Hematopoietic multipotent progenitor cell treated with erythropoietin and hydrocortisone succinate and interleukin-3 and kit ligand, for 15 days (in vitro differentiated cells): ENCODE results near the gene FBP1.
A peak's percentile ranks its signal among the peaks of the same experiment; 100 is the strongest.

Experiments used
- DNase-seq: peaks from one replicate; pipeline ENCODE4 v3.0.0-alpha.2; 2015; ENCODE audit warnings: low spot score

The FBP1 gene

DNA sequence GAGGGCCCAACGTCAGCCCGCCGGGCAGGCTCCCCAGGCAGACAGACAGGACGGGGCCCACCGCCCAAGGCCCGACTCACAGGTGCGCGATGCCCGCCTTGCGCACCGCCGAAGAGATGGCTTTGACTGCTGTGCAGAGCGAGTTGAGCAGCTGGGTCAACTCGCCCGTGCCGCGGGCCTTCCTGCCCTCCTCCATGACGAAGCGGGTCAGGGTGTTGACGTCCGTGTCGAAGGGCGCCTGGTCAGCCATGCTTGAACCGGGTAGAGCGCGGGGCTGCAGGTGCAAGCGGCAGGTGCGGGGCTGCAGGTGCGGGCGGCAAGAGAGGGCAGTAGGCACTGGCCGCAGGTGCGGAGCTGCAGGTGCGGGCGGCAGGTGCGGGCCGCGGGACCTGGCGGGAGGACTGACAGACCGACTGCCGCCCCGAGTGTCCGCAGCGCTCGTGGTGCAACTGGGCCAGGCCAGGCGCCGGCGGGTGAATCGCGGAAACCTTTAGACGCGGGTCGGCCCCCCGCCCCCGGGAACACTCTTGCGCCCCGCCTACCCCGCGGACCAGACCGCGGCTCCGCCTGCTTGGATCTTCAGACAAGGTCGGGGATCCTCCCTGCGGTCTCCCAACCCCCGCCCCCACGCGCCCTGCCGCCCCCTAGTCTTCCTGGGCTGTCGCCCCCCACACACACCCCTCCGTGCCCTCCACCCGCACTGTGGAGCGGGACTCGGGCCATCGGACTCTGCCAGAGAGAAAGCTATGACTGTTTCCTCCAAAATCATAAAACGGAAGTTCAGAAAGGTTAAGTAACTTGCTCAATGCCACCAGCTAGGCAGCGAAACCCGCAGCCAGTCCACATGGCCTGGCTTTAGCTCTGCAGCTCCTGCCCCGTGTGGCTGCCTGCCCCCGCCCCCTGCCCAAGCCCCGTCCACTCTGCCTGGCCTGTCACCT lies at the start of gene FBP1:
FBP1 (minus strand) TSS at position 458 of the 938 bp plus-strand sequence; CDS start at position 250, 208 bp downstream.
- no peak for DNase-seq

- no peak for DNase-seq
Observed at GRCh38 chr9:94687451-94687850, 48.1 kb upstream of the FBP1 start.

DNA sequence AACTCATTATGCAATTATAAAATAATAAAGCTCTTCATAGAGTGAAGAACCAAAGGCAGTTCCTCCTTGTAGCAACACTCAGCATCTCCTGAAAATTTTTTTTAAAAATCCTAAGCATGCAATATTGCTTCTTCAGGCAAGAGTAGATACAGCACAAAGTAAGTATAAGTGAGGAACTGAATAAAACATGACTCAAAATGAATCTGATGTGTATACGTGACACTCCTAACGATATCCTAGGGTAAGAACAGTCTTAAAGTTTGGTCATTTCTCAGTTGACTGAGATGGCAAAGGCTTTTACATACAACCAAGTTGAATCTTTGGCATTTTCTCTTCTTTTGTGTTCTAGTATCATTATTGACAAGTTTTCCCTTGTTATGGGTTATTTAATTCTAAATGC lies 46.0 kb upstream of the FBP1 start:
- DNase-seq, result no peak

DNA sequence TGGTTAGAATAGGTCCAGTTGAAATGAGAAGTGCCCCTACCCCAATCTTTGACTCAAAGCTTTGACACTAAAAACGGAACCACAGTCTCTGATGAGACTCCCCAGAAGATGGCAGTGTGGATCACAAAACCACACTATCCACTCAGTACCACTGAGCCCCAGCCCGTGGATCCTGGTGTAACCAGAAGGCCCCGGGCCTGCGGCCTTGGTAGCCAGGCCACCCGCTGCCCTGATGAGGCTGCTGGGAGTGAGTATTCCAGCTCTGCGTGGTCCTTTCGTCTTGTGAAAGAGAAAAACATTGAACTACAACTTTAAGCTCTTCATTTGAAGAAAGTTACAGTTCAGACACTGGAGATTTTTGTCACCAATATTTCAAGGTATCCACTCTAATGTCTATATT lies 42.2 kb upstream of the FBP1 start:
- peak; percentile 21 for DNase-seq

DNA sequence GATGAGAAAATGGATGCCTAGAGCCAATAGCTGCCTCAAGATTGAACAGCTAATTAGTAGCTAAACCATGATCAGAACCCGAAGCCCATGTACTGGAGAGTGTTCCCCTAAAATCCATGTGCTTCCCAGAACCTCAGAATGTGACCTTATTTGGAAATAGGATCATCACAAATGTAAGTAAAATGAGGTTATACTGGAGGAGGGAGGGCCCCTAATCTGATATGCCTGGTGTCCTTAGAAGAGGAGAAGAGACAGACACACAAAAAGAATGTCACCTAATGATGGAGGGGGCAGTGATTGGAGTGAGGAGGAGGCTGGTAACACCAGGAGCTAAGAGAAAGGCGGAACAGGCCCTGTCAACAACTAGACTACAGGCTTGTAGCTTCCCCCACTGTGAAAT lies 41.3 kb upstream of the FBP1 start:
- DNase-seq, result no peak

GRCh38 chr9:94680020-94680419 lies 40.7 kb upstream of the FBP1 start:
- DNase-seq, result no peak

DNA sequence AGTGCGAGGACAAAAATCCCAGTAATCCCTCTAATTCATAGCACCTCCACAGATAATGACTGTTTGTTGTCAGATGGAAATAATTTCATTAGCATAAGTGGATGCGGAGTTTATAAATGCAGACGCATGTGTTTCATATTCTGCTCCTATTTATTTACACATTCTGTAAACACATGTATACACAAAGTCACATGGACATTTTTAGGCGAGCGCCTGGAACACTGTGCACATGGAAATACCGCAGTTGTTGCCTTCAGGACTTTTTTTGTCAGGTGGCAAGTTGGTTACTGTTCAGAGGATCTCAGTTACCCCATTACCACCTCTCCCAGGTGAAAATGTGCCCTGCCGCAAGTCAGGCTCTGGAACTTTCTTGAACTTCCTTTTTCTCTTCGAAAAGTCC lies 40.3 kb upstream of the FBP1 start:
- DNase-seq, result no peak

- DNase-seq, result no peak
Observed at GRCh38 chr9:94677929-94678328, 38.6 kb upstream of the FBP1 start.

- no peak for DNase-seq
Observed at GRCh38 chr9:94676446-94677131, 37.3 kb upstream of the FBP1 start.

DNA sequence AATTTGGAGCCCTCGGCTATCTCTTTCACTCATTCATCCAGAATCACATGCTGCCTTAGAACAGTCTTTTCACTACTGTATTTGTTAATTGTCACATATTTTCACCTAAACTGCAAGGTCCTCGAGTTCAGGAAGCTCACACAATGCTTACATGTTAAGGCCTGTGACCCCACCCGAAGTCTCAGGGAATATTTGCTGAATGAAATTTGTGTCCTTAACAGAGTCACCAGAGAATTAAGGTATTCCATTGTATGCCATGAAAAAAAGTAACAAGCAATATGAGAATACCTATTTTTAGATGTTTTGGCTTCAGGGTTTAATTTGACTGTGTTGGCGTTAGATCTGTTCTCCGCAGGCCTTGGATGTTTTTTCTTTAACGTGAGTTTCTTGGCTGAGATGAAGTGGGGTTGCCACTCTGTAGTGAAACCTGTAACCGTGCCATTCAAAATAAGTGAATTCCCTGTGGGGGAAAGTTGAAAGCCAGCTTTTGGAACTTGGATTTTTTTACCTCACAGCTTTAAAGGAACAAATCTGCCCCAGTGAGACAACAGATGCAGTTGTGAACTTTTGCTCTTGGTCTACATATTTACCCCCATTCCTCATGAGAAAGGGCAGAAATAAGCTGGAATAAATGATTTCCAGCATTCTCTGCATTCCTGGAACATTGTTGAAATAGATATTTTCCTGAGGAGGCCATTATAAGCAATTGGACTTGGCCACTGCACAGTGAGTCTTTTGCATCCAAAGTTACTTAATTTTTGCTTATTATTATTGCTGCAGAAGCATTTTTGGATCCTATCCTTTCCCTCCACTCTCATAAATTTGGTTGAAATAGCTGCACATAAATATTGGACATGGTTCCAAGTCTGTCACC lies 35.9 kb upstream of the FBP1 start:
- no peak for DNase-seq

DNA sequence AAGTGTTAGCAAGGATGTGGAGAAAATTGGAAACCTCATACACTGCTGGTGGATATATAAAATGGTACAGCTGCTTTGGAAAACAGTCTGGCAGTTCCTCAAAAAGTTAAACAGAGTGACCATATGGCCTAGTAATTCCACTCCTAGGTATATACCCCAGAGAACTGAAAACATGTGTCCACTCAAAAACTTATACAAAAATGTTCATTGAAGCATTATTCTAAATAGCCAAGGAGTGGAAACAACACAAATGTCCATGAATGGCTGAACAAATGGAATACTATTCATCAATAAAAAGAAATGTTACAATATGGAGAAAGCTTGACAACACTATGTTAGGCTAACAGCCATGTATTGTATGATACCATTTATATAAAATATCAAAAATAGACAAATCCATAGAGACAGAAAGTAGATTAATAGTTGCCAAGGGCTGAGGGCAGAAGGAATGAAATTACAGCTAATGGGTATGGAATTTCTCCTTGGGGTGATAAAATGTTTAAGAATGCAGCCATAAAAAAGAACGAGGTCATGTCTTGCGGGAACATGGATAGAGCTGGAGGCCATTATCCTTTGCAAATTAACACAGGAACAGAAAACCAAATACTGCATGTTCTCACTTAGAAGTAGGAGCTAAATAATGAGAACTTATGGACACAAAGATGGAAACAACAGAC lies 33.6 kb upstream of the FBP1 start:
- no peak for DNase-seq

DNA sequence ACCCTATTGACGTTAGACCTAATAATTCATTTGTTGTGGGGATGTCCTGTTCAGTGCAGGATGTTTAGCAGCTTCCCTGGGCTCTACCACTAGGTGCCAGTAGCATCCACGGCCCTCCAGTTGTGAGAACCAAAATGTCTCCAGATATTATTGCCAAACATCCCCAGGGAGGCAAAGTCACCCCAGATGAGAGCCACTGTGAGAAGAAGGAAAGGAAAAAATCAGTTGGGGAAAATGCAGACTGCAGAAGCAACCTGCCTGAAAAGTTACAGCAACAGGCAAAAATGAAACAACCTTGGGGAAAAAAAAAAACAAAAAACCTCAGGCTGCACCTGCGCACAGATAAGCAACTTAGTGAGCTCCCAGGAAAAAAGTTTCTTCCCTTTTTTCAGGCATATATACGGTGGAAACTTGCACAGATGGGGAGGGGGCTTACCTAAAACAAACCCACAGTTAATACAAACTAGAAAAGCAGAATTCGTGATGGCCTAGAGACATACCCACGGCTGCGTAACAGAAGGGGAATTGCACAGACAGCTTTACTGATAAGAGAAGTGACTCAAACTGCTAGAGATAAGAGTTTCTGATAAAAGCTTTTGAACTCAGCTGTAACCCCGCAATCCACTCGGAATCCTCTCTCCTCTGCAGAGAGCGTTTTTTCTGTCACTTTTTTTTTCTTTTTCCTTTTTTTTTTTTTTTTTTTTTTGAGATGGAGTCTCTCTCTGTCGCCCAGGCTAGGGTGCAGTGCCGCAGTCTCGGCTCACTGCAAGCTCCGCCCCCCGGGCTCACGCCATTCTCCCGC lies 29.8 kb upstream of the FBP1 start:
- DNase-seq, result no peak

DNA sequence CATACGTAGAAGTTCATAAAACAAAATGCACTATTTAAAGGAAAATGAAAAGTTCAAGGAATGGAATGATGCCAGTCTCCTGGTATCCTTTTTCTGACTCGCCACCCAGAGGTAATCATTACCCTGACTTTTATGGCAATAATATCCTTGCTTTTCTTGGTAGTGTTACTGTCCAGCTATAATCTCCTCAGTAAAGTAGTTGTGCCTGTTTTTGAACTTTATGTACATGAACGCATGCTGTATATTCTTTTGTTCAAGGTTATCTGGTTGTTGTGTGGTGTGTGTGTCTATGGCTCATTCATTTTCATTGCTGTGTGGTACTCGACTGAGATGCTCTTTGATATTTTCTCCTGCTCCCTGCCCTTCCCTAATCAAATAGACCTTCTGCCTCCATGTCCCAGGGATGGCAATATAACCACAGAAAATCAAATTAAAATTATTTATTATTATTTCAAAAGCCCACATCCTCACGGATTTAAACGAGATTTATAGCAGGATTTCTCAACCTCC lies 29.2 kb upstream of the FBP1 start:
- DNase-seq, result no peak

GRCh38 chr9:94666364-94667099 lies 27.2 kb upstream of the FBP1 start:
- DNase-seq, result no peak

- no peak for DNase-seq
Observed at GRCh38 chr9:94665613-94666012, 26.3 kb upstream of the FBP1 start.

GRCh38 chr9:94664801-94665200 lies 25.5 kb upstream of the FBP1 start:
- DNase-seq, result no peak

DNA sequence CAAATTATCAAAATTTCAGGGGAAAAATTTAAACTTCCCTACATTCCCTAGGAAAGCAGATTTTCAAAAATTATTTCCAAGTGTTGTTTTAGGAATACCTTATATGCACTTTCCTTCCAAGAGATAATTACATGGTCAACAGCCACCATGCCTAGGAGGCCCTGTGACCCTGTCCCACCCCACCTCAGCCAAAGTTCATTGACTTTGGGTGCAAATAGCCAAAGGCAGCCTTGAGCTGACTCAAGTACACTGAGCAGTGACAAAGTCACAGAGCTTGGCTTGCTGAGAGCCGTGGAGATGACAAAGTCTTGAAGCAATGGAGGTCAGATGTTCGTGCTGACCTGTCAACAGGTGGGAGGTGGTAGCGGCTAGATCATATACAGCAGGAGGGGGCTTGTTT lies 24.3 kb upstream of the FBP1 start:
- no peak for DNase-seq

DNA sequence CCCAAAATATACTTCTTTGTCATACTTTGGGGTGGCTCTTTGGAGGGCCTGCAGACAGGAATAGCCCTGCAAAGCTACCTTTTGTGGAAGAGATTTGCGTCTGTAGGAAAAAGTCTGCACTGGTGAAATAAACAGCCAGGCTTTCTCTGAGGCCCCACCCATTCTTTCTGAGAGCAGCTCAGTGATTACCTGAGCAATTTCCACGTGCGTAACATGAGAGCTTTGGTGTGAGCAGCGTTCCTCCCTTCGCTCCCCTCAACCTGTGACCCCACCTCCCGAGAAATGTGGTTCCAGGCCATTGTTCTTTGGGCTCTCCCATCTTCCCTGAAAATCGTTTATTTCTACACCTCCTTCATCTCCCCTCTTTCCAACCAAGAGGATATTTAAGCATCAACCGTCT lies 23.8 kb upstream of the FBP1 start:
- no peak for DNase-seq

GRCh38 chr9:94657021-94657725 lies 17.9 kb upstream of the FBP1 start:
- DNase-seq, result no peak
